HUDEP-2 (cell line): Measurements from ENCODE around the gene NRN1L.

Experiments used
- DNase-seq, 76 experiments: peaks; one replicate each; lab custom pipeline; 2025; ENCODE audit not compliant: unreplicated experiment in 76 of 76; lab: John Stamatoyannopoulos, UW

Gene NRN1L

DNA sequence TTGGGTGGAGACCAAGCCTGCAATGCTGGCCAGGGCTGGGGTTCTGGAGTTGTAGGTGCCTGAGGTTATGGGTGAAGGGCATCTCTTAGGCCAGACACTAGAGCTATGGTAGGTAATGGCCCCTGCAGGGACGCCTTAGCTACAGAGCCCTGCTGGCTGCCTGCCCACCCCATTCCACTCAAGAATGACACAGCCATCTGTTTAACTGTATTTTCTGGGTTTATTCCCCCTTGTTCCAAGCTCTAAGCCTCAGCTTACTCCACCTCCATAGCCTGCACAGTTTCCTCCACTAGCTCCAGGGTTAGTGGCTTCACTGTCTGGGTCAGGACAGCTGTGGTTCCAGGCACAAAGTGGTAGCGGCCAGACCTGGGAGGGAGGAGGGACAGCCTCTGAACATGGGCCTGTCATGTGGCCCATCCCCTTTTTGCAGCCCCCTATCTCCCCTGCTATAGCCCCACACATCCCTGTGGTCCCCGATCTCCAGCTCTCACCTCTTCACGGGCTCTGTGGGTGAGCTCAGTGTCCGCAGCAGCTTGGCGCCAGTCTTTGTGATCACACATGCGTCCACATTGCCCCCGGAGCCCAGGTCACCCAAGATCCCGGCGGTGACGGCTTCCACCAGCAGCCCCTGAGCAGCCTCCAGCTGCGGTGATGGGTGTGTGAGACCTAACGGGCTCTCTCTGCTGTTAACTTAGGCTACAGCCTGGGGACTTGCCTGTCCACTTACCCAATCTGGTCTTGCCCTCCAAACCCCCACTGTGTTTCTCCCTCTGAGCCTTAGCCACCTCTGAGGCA, 49.8 kb downstream of the NRN1L start:
- no peak for DNase-seq

DNA sequence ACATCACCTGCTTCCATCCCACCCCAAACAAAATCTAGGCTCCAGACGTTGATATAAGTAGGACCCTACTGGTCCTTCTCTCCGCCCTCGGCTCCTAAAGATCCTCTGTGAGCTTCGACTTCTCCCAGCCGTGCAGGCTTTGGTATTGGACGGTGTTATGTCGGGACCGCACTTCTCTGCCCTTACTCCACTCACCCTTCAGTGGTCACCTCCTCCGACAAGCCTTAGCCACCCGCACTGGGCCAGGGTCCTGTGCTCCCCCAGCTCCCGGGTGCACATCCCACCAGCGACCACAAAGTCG, 50.4 kb downstream of the NRN1L start:
- peak in 1 of 76 experiments; percentile 42 for DNase-seq

DNA sequence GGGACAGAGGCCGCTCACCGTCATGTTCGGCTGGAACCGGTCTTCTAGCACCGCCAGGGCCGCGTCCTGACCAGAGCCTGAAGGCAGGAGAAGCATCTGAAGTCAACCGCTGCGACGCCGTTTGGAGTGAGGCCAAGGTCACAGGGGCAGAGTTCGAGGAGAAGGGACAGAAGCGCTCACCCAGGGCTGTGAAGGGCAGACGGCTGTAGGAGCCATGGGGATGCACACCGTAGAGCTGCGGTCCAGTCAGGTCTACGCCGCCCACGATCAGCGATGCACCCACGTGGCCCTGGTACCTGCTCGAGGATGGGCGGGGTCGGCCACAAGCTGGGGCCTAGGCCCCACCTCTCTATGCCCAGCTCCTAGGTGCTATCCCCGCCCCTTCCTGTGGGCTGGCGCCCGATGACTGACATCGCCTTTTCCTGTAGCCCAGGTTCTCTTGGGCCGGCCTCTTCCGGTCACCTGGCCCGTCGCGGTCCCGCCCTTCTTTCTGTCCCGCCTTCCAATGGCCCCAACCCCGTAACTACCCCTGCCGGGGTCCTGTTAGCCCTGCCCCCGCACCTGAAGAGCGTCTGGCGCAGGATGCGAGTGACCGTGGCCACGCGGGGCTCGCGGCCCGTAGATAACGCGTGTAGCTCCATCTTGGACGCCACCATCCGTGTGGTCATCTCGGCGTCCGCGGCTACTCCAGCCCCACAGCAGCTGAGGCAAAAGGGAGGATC, 50.9 kb downstream of the NRN1L start:
- peak in 74 of 76 experiments; percentile 64 to 97 (median 92) for DNase-seq
